GM21447 (cell line): ENCODE data around the gene FKBP5.
"Not testable (repeated sequence)": the region's sequence is repeated elsewhere in the genome, so short reads cannot be mapped to it uniquely, and the experiment has no call there.

Experiments
- ATAC-seq: cut with Tn5 transposase; IDR thresholded peaks from one replicate; pipeline ENCODE4 v1.9.1; 2021; ENCODE audit not compliant: unreplicated experiment

FKBP5 gene

DNA sequence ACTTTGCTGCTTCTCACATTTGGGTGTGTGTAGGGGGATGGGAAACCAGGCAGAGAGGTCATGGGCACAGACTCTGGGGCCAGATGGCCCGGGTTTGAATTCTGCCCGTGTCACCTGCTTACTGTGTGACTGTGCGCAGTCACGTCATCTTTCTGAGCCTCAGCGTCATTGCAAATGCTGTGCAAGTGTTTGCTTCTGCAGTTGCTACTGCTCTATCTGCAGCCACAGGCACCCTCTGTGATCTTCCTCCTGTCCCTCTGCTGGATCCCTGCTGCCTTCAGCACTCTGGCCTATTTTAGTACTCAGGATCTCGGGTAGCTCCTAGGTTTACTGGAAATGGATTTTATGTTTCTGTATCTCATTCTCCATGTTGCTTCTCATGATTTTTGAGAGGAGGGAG, 135.4 kb downstream of the FKBP5 start:
- no peak for ATAC-seq

DNA sequence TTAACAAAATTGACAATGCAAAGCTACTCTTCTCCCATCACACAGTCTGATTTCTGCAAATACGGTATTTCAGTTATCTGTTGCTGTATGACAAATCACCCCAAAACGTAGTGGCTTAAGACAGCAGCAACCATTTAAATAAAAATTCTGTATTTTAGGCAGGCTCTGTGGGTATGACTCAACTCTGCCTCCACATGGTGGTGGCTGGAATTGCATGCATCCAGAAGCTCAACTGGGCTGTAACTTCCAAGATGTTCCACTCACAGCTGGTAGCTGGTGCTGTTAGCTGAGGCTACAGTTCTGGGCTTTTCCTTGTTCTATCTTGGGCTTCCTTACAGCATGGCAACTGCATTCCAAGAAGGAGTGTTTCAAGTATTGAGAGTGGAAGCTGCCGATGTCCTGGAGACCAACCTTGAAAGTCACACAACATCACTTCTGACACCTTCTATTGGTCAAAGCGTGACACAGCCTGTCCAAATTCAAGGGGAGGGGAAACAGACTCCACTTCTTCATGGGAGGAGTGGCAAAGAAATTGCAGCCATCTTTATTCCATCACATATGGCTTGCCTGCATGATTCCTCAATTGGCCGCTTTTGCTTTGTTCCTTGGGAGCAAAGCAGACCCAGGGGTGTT, 136.3 kb downstream of the FKBP5 start:
- ATAC-seq, result no peak

GRCh38 chr6:35550437-35550836, 138.3 kb downstream of the FKBP5 start:
- no peak for ATAC-seq

GRCh38 chr6:35547676-35548075, 141.0 kb downstream of the FKBP5 start:
- no peak for ATAC-seq

DNA sequence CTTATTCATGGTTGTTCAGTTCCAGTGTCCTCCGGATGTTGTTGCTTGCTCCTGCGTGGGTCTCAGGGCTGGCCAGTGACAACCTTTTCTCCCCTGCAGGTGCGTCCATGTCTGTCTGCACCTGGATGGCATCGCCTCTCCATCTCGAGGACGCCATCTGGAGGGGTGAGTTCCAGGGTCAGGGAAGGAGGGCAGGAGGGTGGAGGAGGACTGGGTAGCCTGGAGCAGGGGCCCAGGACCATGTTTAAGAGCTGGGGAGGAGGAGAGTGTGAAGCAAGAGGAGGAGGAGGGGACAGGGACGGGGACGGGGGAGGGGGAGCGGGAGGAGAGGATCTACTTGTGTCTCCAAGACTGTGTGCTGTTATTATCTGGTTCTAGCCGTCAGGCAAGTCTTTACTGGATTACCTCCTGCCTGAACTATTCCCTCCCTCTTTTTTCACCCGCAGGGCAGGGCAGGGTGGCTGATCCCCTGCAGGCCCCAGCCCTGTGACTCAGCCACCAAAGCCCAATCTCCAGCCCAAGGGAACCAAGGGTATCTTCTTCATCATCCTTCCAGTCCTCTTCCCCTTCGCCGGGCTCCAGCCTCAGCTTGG, 143.8 kb downstream of the FKBP5 start:
- ATAC-seq, result no peak

DNA sequence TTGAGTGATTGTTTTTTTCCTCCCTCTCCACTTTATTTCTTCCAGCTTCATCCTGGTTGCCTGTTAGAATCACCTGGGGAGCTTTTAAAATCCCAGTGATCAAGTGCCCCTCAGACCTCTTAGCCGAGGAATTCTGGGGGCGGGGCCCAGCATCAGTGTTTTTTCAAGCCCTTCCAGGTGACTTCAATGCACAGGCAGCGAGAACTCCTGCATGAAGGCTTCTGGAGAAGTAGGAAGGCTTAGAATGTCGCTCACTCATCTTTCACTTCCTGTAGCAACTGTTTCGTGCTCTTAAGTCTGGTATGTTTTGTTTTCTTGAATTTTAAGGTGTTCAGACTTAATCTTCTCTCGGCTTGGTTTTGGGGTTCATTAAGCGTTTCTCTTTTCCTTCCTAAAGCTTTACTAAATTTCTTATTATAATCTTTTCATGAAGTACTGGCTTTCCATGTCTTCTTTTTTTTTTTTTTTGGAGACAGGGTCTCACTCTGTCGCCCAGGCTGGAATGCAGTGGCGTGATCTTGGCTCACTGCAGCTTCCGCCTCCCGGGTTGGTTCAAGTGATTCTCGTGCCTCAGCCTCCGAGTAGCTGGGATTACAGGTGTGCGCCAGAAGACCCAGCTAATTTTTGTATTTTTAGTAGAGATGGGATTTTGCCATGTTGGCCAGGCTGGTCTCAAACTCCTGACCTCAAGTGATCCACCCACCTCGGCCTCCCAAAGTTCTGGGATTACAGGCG, 145.1 kb downstream of the FKBP5 start:
- no peak for ATAC-seq

- ATAC-seq, result no peak
Observed at GRCh38 chr6:35541836-35542235, 146.9 kb downstream of the FKBP5 start.

DNA sequence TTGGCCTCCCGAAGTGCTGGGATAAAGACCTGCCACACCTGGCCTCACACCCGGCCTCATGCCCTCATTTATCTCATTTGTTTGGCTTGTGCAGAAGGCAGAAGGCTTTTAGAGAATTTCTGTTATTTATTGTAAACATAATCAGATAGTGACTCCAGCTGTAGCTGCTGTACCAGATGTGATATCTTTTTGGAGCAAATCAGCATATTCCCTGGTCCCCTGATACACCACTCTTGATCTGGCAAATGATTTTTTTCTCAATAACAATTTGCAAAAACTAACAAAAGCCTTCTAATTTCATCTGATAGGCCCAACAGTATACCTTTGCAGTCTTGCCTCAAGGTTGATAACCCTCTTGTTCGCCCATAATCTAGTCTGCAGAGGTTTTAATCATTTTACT, 149.5 kb downstream of the FKBP5 start:
- no peak for ATAC-seq

GRCh38 chr6:35535847-35536246, 152.9 kb downstream of the FKBP5 start:
- ATAC-seq, result not testable (repeated sequence)

DNA sequence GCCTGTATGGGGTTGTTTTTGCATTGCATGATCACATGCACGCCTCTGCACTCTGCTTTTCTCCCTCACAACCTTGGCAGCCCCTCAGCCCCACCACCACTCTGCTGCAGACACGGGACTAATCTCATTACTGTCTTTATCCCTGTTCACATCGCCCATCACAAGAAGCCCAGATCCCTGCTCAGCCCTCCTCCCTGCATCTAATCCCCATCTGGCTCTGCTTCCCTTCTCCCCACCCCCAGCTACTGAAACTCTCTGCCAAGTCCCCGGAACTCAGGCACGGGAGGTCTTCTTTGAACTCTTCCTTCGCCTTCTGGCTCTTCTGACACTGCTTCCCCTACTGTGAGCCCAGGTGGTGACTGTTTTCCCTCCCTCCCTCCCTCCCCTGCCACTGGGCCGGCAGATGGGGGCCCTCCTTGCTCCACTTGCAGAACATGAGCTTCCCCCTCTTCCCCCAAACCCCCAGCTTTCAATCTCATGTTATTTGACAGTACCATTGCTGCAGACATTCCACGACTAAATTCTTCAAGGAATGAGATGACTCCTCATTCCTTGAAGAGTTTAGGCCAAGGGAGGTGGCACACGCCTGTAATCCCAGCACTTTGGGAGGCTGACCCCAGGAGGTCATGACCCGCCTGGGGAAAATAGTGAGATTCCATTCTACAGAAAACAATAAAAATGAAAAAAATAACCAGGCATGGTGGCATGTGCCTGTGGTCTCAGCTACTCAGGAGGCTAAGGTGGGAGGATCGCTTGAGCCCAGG, 154.1 kb downstream of the FKBP5 start:
- no peak for ATAC-seq

DNA sequence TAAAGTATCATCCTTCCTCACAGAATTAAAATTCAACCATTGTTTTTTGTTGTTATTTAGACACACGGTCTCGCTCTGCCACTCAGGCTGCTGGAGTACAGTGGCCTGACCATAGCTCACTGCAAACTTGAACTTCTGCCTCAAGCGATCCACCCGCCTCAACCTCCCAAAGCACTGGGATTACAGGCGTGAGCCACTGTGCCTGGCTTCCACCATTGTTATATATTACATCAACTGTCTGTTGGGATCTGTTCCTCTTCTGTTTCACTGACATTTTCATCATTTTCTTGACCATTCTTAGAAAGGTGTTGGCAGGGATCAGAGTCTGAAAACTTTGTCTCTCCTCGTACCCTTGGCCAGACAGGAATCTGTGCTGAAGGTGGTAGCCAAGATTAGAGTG, 154.7 kb downstream of the FKBP5 start:
- ATAC-seq, result no peak

GRCh38 chr6:35532126-35532525, 156.6 kb downstream of the FKBP5 start:
- no peak for ATAC-seq

GRCh38 chr6:35524380-35525020, 164.2 kb downstream of the FKBP5 start:
- ATAC-seq, result no peak
